Sigmoid colon (tissue), 7 donors: Measurements from ENCODE around the gene HRH4. TPM values are rescaled to one million over a fixed set of nuclear protein-coding genes. Genes with fewer than 3 reads are reported as not detected.

ENCODE experiments used
- DNase-seq: peaks from one replicate; pipeline ENCODE4 v3.0.0-alpha.2; 2019
- H3K27ac ChIP-seq, 4 donors: fragments of 200-600 bp; sonication (generic); one replicate each; pipeline ENCODE4 v1.5.1; 2016 to 2019; ENCODE audit warnings: mild to moderate bottlenecking in 1 of 4
- H3K27me3 ChIP-seq, 3 donors: fragments of 200-600 bp; sonication (generic); one replicate each; pipeline ENCODE4 v1.5.1; 2019; ENCODE audit warnings: mild to moderate bottlenecking in 1 of 3
- H3K36me3 ChIP-seq, 4 donors: fragments of 200-600 bp; sonication (generic); one replicate each; pipeline ENCODE4 v1.5.1; 2016 to 2019
- H3K4me1 ChIP-seq, 4 donors: fragments of 200-600 bp; sonication (generic); one replicate each; pipeline ENCODE4 v1.5.1; 2017 to 2019
- H3K4me3 ChIP-seq, 4 donors: fragments of 200-600 bp; sonication (generic); one replicate each; pipeline ENCODE4 v1.5.1; 2017 to 2019; ENCODE audit warnings: mild to moderate bottlenecking in 2 of 4, moderate library complexity in 1 of 4
- H3K9me3 ChIP-seq, 4 donors: fragments of 200-600 bp in 3 of 4; sonication (generic) in 3 of 4; one replicate each; pipeline versions ENCODE4 v1.5.1 to v1.6.1; 2013 to 2019
- CTCF ChIP-seq, 4 experiments: fragments of 450-650 bp in 3 of 4; fragments of 200-600 bp in 1 of 4; IDR thresholded peaks; one replicate each; pipeline ENCODE4 v1.5.1; 2016 to 2019; ENCODE audit warnings: antibody characterized with exemption in 4 of 4, mild to moderate bottlenecking in 3 of 4, moderate library complexity in 2 of 4
- EP300 ChIP-seq, 4 donors: sonication (generic); formaldehyde crosslinking; IDR thresholded peaks; one replicate each; pipeline ENCODE4 v1.6.1; 2017; ENCODE audit warnings: antibody characterized with exemption in 4 of 4
- POLR2A ChIP-seq, 2 donors: fragments of 450-650 bp; IDR thresholded peaks; one replicate each; pipeline ENCODE4 v1.6.1; 2016; ENCODE audit warnings: antibody characterized with exemption in 2 of 2, mild to moderate bottlenecking in 2 of 2, moderate library complexity in 2 of 2
- POLR2AphosphoS5 ChIP-seq, 4 donors: sonication (generic); formaldehyde crosslinking; IDR thresholded peaks; one replicate each; pipeline ENCODE4 v1.6.1; 2017; ENCODE audit warnings: antibody characterized with exemption in 4 of 4
- WGBS, 2 donors: extraction: QIAGEN DNeasy Blood & Tissue Kit; methylation state at CpG; one replicate each; pipeline ENCODE4 v1.1.7; 2013; 5-methylcytosine and 5-hydroxymethylcytosine counted together
- intact Hi-C: fragments of 100-400 bp; cut with DNase I; formaldehyde crosslinking; loops from one replicate; pipeline ENCODE4 v1.15.1; 2023
- polyA plus RNA-seq, 3 donors: library from polyadenylated mRNA; stranded (reverse); fragments of 200-250 nt; gene quantifications; one replicate each; pipeline ENCODE4 v1.2.3, GENCODE V29; 2013
- total RNA-seq, 4 donors: library from RNA; depleted of rRNA; stranded (reverse); fragments of >200 nt; gene quantifications; one replicate each; pipeline ENCODE4 v1.1.0, GENCODE V29; 2016
- donor health status: healthy with polysubstance abuse.
- donor health status: Bipolar disorder and iron deficiency.
- donor health status: healthy.

The HRH4 gene
- total and polyA plus RNA-seq, 7 donors, result under 0.01 to 0.01 TPM; not detected in 5

GRCh38 chr18:24506175-24506574 lies 45.7 kb downstream of the HRH4 start:
- Histone ChIP-seq H3K9me3 (no peaks in the 10 kb centered on the region), H3K27me3 (no peaks in the 10 kb centered on the region), H3K27ac (no peak overlapping the region), H3K4me1 (no peaks in the 10 kb centered on the region), H3K4me3 (no peak overlapping the region), H3K36me3 (no peaks in the 10 kb centered on the region)
- intact Hi-C loops, result no loop called here
- 95% methylated on average over 6 of the region's 6 CpGs for WGBS, 2 donors
- DNase-seq, result no peak
- TF ChIP-seq POLR2A (IDR thresholded peaks at IDR 0.05) (no peak), POLR2AphosphoS5 (IDR thresholded peaks at IDR 0.05) (no peak), CTCF (IDR thresholded peaks at IDR 0.05) (no peak)

GRCh38 chr18:24509435-24509834 lies 49.0 kb downstream of the HRH4 start:
- DNase-seq, result no peak
- Histone ChIP-seq H3K27me3 (no peaks in the 10 kb centered on the region), H3K9me3 (no peaks in the 10 kb centered on the region), H3K27ac (no peak overlapping the region), H3K4me3 (no peak overlapping the region), H3K36me3 (no peaks in the 10 kb centered on the region), H3K4me1 (no peaks in the 10 kb centered on the region)
- intact Hi-C loops, result no loop called here
- 37 to 84% methylated on average over 1 of the region's 1 CpG for WGBS, 2 donors
- no peak for TF ChIP-seq POLR2AphosphoS5 (IDR thresholded peaks at IDR 0.05)

- no peak overlapping the region for H3K27ac ChIP-seq
- intact Hi-C loops, result no loop called here
- H3K4me3 ChIP-seq, result no peak overlapping the region
- no peak for TF ChIP-seq POLR2A (IDR thresholded peaks at IDR 0.05)
- no peak for TF ChIP-seq EP300 (IDR thresholded peaks at IDR 0.05)
- TF ChIP-seq CTCF (IDR thresholded peaks at IDR 0.05), result peak in 1 of 4 experiments; percentile 25
- TF ChIP-seq POLR2AphosphoS5 (IDR thresholded peaks at IDR 0.05), result no peak
- no peaks in the 10 kb centered on the region for H3K27me3 ChIP-seq
- no peaks in the 10 kb centered on the region for H3K9me3 ChIP-seq
- no peak for DNase-seq
- WGBS, 2 donors, result 62 to 79% methylated on average over 2 of the region's 2 CpGs
- no peaks in the 10 kb centered on the region for H3K36me3 ChIP-seq
- H3K4me1 ChIP-seq, result no peaks in the 10 kb centered on the region
These were observed 54.0 kb downstream of the HRH4 start for GRCh38 chr18:24514439-24514838.

GRCh38 chr18:24515721-24516120 lies 55.3 kb downstream of the HRH4 start:
- Histone ChIP-seq H3K4me1 (no peaks in the 10 kb centered on the region), H3K36me3 (no peaks in the 10 kb centered on the region), H3K27ac (no peak overlapping the region), H3K27me3 (no peaks in the 10 kb centered on the region), H3K4me3 (no peak overlapping the region), H3K9me3 (no peaks in the 10 kb centered on the region)
- DNase-seq, result no peak
- TF ChIP-seq EP300 (IDR thresholded peaks at IDR 0.05) (no peak), POLR2A (IDR thresholded peaks at IDR 0.05) (no peak), POLR2AphosphoS5 (IDR thresholded peaks at IDR 0.05) (no peak), CTCF (IDR thresholded peaks at IDR 0.05) (no peak)
- intact Hi-C loops, result no loop called here
- 86 to 88% methylated on average over 2 of the region's 2 CpGs for WGBS, 2 donors

- Histone ChIP-seq H3K9me3 (no peaks in the 10 kb centered on the region), H3K4me1 (no peaks in the 10 kb centered on the region), H3K4me3 (no peak overlapping the region), H3K27ac (no peak overlapping the region), H3K27me3 (no peaks in the 10 kb centered on the region), H3K36me3 (no peaks in the 10 kb centered on the region)
- no peak for DNase-seq
- intact Hi-C loops, result no loop called here
- WGBS, 2 donors, result 88% methylated on average over 3 of the region's 3 CpGs
- no peak for TF ChIP-seq CTCF (IDR thresholded peaks at IDR 0.05)
- TF ChIP-seq EP300 (IDR thresholded peaks at IDR 0.05), result no peak
- TF ChIP-seq POLR2A (IDR thresholded peaks at IDR 0.05), result no peak
- TF ChIP-seq POLR2AphosphoS5 (IDR thresholded peaks at IDR 0.05), result no peak
These were observed 55.8 kb downstream of the HRH4 start for GRCh38 chr18:24516261-24516660.
